ENCODE measurements around the gene MICAL1.

The MICAL1 gene

DNA sequence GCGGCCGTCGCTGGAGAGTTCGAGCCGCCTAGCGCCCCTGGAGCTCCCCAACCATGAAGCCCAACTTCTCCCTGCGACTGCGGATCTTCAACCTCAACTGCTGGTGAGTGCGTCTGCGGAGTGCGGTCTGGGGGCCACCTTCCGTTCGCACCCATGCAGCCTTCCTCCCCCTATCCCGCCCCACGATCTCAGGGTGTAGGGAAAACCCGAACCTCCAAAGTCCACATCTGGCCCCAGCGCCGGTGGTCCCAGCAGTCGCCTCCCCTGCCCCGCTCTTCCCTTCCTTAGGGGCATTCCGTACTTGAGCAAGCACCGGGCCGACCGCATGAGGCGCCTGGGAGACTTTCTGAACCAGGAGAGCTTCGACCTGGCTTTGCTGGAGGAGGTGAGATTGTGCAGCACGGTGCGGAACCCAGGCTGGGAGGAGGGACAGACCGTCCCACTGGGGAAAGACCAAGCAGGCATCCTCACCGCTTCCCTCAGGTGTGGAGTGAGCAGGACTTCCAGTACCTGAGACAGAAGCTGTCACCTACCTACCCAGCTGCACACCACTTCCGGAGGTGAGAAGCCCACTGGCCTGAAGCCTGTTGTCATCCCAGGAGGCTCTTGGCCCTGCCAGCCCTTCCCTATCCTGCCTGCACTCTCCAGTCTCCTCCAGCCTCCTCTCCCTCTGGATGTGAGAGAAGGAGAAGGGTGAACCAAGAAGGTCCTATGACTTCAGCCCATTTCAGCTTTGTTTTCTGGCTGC is 14.3 kb downstream of the MICAL1 start:
- peak overlapping the region; percentile 96 for H3K4me3 ChIP-seq (ENCODE audit: low read depth, low read length)
- TF ChIP-seq, protein P1, sequence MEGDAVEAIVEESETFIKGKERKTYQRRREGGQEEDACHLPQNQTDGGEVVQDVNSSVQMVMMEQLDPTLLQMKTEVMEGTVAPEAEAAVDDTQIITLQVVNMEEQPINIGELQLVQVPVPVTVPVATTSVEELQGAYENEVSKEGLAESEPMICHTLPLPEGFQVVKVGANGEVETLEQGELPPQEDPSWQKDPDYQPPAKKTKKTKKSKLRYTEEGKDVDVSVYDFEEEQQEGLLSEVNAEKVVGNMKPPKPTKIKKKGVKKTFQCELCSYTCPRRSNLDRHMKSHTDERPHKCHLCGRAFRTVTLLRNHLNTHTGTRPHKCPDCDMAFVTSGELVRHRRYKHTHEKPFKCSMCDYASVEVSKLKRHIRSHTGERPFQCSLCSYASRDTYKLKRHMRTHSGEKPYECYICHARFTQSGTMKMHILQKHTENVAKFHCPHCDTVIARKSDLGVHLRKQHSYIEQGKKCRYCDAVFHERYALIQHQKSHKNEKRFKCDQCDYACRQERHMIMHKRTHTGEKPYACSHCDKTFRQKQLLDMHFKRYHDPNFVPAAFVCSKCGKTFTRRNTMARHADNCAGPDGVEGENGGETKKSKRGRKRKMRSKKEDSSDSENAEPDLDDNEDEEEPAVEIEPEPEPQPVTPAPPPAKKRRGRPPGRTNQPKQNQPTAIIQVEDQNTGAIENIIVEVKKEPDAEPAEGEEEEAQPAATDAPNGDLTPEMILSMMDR (IDR thresholded peaks at IDR 0.05; ENCODE audit: borderline replicate concordance, insufficient read depth, low read depth, low read length) = no peak

DNA sequence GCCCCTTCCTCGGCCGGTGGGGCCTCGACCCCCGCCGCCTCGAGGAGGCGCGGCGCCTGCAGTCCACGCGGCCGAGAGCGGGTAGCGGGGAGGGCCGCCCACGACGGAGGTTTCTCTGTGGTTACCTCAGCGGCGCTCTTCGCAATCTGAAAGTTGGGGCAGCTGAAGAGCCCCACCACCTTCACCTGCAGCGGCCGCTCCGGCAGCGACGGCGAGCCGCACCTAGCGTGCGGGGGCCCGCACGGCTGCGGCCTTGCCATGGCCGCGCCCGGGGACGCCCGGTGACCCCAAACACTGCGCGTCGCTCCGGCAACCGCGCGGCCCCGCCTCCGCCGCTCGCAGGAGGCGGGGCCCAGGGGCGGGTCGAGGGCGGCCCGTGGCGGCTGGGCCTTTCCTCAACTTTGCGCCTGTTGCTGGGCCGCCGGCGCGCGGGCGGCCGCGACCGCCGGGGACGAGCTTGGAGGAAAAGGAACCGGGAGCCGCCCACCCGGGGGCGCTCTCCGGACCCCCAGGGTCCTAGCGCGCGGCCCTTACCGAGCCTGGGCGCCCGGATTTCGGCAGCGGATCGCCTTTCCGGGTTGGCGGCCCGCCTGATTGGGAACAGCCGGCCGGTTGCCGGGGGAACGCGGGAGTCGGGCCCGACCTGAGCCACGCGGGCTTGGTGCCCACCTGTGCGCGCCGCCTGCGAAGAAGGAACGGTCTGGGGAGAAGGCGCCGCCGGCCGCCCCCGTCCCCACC is 15.1 kb downstream of the MICAL1 start, which contains the start of the genes PPIL6 and SMPD2:
PPIL6 (minus strand) TSS at position 298 of the 738 bp plus-strand sequence; CDS start at position 260, 38 bp downstream.
SMPD2 (plus strand) TSS at position 394 of the 738 bp plus-strand sequence. CDS start 398 bp downstream, outside the sequence.
- TF ChIP-seq, protein P1 (IDR thresholded peaks at IDR 0.05; ENCODE audit: borderline replicate concordance, insufficient read depth, low read depth, low read length) = peak; percentile 24; the same call in 1 of the 2 replicates

DNA sequence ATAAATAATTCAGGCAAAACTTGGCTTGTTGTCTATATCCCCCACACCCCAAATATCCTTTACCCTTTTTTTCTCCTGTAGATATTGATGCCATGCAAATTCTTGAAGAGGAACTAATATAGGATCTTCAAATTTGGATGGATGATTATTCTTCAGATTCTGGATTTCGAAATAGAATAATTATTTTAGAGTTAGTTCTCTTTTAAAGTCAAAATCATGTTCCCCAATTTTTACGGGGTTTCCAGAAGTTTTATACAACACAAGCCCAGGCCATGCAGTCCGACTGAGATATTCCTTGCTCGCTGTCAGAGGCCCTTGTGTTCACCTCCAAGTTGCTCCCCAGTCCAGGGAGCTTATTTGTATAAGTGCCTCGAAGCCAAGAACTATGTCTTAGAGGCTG is 19.5 kb downstream of the MICAL1 start:
- TF ChIP-seq, protein P1 (IDR thresholded peaks at IDR 0.05; ENCODE audit: borderline replicate concordance, insufficient read depth, low read depth, low read length) = no peak
- H3K4me3 ChIP-seq (ENCODE audit: low read depth, low read length) = no peak overlapping the region

More for the DNA sequence above, 15.1 kb downstream of the MICAL1 start, which contains the start of the genes PPIL6 and SMPD2:
- H3K4me3 ChIP-seq (ENCODE audit: low read depth, low read length) = peak within 1 kb of the TSS; percentile 96

DNA sequence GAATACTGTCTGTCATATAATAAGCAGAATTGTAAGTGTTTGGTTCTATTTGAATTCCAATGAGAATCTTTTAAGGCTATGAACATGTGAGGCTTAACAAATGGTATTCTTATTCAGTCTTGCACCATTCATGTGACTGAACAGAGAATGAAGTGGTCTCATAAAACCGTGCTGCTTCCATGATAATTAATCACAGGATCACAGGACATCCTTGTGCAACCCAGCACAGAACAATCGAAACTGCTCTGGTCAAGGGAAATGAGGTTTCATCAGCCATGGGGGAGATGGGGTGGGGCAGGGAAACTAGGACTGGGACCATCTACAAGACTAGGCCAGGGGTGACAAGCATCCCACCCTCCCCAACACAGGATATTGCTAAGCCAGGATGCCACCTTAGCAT is 21.1 kb downstream of the MICAL1 start:
- TF ChIP-seq, protein P1 (IDR thresholded peaks at IDR 0.05; ENCODE audit: borderline replicate concordance, insufficient read depth, low read depth, low read length) = no peak
- H3K4me3 ChIP-seq (ENCODE audit: low read depth, low read length) = no peak overlapping the region

DNA sequence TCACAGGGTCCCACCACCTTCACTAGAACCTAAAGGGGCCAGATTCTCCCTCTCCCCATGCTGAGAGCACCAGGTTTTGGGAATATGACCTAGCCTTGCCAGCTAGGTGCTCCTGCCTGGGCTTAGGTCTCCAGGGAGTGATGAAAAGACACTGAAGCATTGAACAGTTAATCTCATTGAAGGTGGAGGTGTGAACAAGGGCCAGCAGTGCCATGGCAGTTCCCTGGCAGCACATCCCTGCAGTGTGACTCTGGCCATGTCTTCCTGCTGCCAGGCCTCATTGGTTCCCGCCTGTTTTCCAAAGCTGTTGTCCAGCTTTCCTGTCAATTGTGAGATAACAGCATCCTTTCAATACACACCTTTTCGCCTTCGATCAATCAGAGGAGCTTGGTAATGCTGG is 26.1 kb downstream of the MICAL1 start:
- TF ChIP-seq, protein P1 (IDR thresholded peaks at IDR 0.05; ENCODE audit: borderline replicate concordance, insufficient read depth, low read depth, low read length) = no peak
- H3K4me3 ChIP-seq (ENCODE audit: low read depth, low read length) = no peak overlapping the region

DNA sequence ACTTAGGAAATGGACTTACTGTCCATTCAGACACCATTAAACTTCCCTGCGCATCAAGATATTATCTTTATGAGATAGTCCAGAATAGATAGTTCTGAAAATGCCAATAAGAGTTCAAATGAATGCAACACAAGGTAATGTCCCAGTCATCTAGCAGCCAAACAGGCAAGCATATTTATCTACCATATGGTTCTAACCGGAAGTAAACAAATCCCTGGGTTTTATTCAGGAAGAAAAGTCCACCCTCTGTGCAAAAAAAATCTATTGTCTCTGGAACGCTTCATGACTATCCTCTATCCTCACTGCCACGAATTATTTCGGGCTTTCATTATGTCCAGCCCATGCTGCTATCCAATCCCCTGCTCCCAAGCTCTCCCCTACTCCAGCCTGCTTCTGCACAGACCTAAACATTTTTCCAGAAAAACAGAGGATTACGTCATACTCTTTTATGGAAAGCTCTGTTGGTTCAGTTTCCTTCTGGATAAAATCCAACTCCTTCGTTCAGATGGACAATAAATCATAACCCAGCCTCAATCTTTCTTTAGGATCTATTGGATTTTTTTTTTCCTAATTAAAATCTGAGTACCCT is 26.6 kb downstream of the MICAL1 start:
- TF ChIP-seq, protein P1 (IDR thresholded peaks at IDR 0.05; ENCODE audit: borderline replicate concordance, insufficient read depth, low read depth, low read length) = no peak
- H3K4me3 ChIP-seq (ENCODE audit: low read depth, low read length) = no peak overlapping the region
